SK-N-SH (cell line): ENCODE data around the gene BPIFA2. TPM values are rescaled to one million over a fixed set of nuclear protein-coding genes. Genes with fewer than 3 reads are reported as not detected.
A peak's percentile ranks its signal among the peaks of the same experiment; 100 is the strongest.

ENCODE experiments used
- CTCF ChIA-PET: fragments of 300-600, 350-600 bp; formaldehyde crosslinking; extraction: SDS; loops from one replicate; lab custom pipeline; 2021; lab: Yijun Ruan, JAX
- POLR2A ChIA-PET: fragments of 350-600 bp; sonication (Branson Sonifier 250); formaldehyde crosslinking; extraction: SDS; loops from one replicate; lab custom pipeline; 2020; ENCODE audit warnings: antibody characterized with exemption, inconsistent platforms; lab: Yijun Ruan, JAX
- DNase-seq: peaks from one replicate; pipeline ENCODE4 v3.0.0; 2012
- H2AFZ ChIP-seq: fragments of 200-600 bp; sonication (generic); 2 replicates; pipeline ENCODE4 v1.8.1; 2016; ENCODE audit warnings: antibody characterized with exemption, mild to moderate bottlenecking, low read depth
- H3F3A ChIP-seq: fragments of 200-600 bp; sonication (generic); replicated peaks from 2 replicates; pipeline ENCODE3; 2016; ENCODE audit warnings: antibody characterized with exemption, mild to moderate bottlenecking; ENCODE audit not compliant: insufficient read depth
- H3K27ac ChIP-seq, 2 experiments: fragments of 200-500 bp in 1 of 2; fragments of 200-600 bp in 1 of 2; sonication (Bioruptor generic) in 1 of 2; sonication (generic), shearing (Covaris generic) in 1 of 2; 2 replicates each; pipeline versions ENCODE4 v1.5.1 to v1.6.1; 2014 to 2016; ENCODE audit warnings: low read depth in 2 of 2, inconsistent platforms in 1 of 2, low read length in 1 of 2, mild to moderate bottlenecking in 1 of 2, mixed read lengths in 1 of 2
- H3K27me3 ChIP-seq: fragments of 200-600 bp; sonication (generic), shearing (Covaris generic); 2 replicates; pipeline ENCODE4 v1.6.1; 2016; ENCODE audit warnings: mixed run types; ENCODE audit not compliant: insufficient read depth
- H3K36me3 ChIP-seq, 2 experiments: fragments of 200-500 bp in 1 of 2; fragments of 200-600 bp in 1 of 2; sonication (Bioruptor generic) in 1 of 2; sonication (generic) in 1 of 2; replicated peaks in 1 of 2; 2 replicates each; pipeline versions ENCODE3 to v1.5.1; 2014 to 2016; ENCODE audit warnings: low read length in 1 of 2, mild to moderate bottlenecking in 1 of 2; ENCODE audit not compliant: insufficient read depth in 2 of 2, control insufficient read depth in 1 of 2
- H3K4me1 ChIP-seq, 2 experiments: fragments of 200-500 bp in 1 of 2; fragments of 200-600 bp in 1 of 2; sonication (Bioruptor generic) in 1 of 2; sonication (generic), shearing (Covaris generic) in 1 of 2; 2 replicates each; pipeline versions ENCODE4 v1.5.1 to v1.6.1; 2014 to 2016; ENCODE audit warnings: low read depth in 1 of 2, low read length in 1 of 2, mixed run types in 1 of 2; ENCODE audit not compliant: insufficient read depth in 2 of 2, control insufficient read depth in 1 of 2
- H3K4me2 ChIP-seq: fragments of 200-600 bp; sonication (generic), shearing (Covaris generic); 2 replicates; pipeline ENCODE4 v1.6.1; 2017; ENCODE audit warnings: mixed run types
- H3K4me3 ChIP-seq, 2 experiments: fragments of 200-500 bp in 1 of 2; fragments of 200-600 bp in 1 of 2; sonication (Bioruptor generic) in 1 of 2; sonication (generic), shearing (Covaris generic) in 1 of 2; 2 replicates each; pipeline versions ENCODE4 v1.5.1 to v1.8.1; 2014 to 2016; ENCODE audit warnings: low read depth in 2 of 2, inconsistent platforms in 1 of 2, low read length in 1 of 2, mild to moderate bottlenecking in 1 of 2, mixed read lengths in 1 of 2, moderate library complexity in 1 of 2
- H3K79me2 ChIP-seq: fragments of 200-600 bp; sonication (generic); 2 replicates; pipeline ENCODE4 v1.8.1; 2017; ENCODE audit warnings: mild to moderate bottlenecking; ENCODE audit not compliant: insufficient read depth
- H3K9ac ChIP-seq: fragments of 200-600 bp; sonication (generic); 2 replicates; pipeline ENCODE4 v1.6.1; 2017; ENCODE audit warnings: mixed run types
- H3K9me2 ChIP-seq: fragments of 200-600 bp; sonication (generic); 2 replicates; pipeline ENCODE4 v1.6.1; 2017; ENCODE audit warnings: mixed run types
- H3K9me3 ChIP-seq: fragments of 200-600 bp; sonication (generic); 2 replicates; pipeline ENCODE4 v1.6.1; 2017; ENCODE audit warnings: mixed run types, mild to moderate bottlenecking, moderate library complexity
- H4K20me1 ChIP-seq: fragments of 200-600 bp; sonication (generic); 2 replicates; pipeline ENCODE4 v1.6.1; 2017; ENCODE audit warnings: mild to moderate bottlenecking, mixed run types; ENCODE audit not compliant: insufficient read depth
- CHD2 ChIP-seq: fragments of 150-350 bp; IDR thresholded peaks from 2 replicates; pipeline ENCODE4 v1.6.1; 2018; ENCODE audit warnings: low read length; ENCODE audit not compliant: partially characterized antibody
- ELF1 ChIP-seq: IDR thresholded peaks from 2 replicates; pipeline ENCODE4 v1.4.0; 2012
- EP300 ChIP-seq, 2 experiments: IDR thresholded peaks; 2 replicates each; pipeline versions ENCODE4 v1.4.0 to v1.6.1; 2012; ENCODE audit warnings: borderline replicate concordance in 1 of 2, low read depth in 1 of 2, low read length in 1 of 2
- MEF2A ChIP-seq: IDR thresholded peaks from 2 replicates; pipeline ENCODE4 v1.4.0; 2012; ENCODE audit warnings: low read depth, borderline replicate concordance
- REST ChIP-seq: IDR thresholded peaks from 2 replicates; pipeline ENCODE4 v1.6.1; 2012; ENCODE audit warnings: mild to moderate bottlenecking, low read depth, low read length, moderate library complexity
- TEAD4 ChIP-seq: IDR thresholded peaks from 2 replicates; pipeline ENCODE4 v1.4.0; 2012; ENCODE audit warnings: mild to moderate bottlenecking, borderline replicate concordance; ENCODE audit not compliant: insufficient read depth
- WGBS: methylation state at CpG from one replicate; pipeline ENCODE4 v1.1.6; 2017; ENCODE audit warnings: low lambda C conversion rate; 5-methylcytosine and 5-hydroxymethylcytosine counted together
- polyA plus RNA-seq, 3 experiments: library from polyadenylated mRNA; depleted of rRNA; stranded (reverse); fragments of >200 nt; gene quantifications; 2 replicates each; pipeline ENCODE4 v1.2.3, GENCODE V29; 2012
- TF ChIP-seq, protein P1 (sequence below): IDR thresholded peaks from 2 replicates; pipeline ENCODE4 v1.4.0; 2012; ENCODE audit warnings: low read depth, borderline replicate concordance
- TF ChIP-seq, protein P2 (sequence below): fragments of 150-350 bp; IDR thresholded peaks from 2 replicates; pipeline ENCODE4 v1.6.1; 2016; ENCODE audit warnings: mild to moderate bottlenecking, low read depth, low read length

BPIFA2 gene
- polyA plus RNA-seq, 1 of the 3 experiments (the other 2 are of a cell fraction) = not detected

- Histone ChIP-seq H3F3A (no peaks in the 10 kb centered on the region), H2AFZ (no peak overlapping the region), H3K79me2 (no peaks in the 10 kb centered on the region), H4K20me1 (no peaks in the 10 kb centered on the region), H3K9me2 (no peaks in the 10 kb centered on the region), H3K4me3 (no peak overlapping the region), H3K27me3 (peaks cover 2% of the 10 kb centered on the region; the same call in 1 of the 2 replicates), H3K9me3 (no peaks in the 10 kb centered on the region), H3K27ac (no peak overlapping the region), H3K36me3 (no peaks in the 10 kb centered on the region), H3K4me1 (no peaks in the 10 kb centered on the region), H3K4me2 (no peak overlapping the region), H3K9ac (no peak overlapping the region)
- DNase-seq = no peak
- TF ChIP-seq REST (peak; percentile 89), TEAD4 (no peak)
- CTCF ChIA-PET = interaction anchor here (0.7 kb wide), 1 partner anchor 13 kb away, joined by 4 read pairs; no protein-coding TSS in a partner anchor
- POLR2A ChIA-PET = no interaction called here
- WGBS = 9% methylated on average over 8 of the region's 8 CpGs
These were observed 25.0 kb downstream of the BPIFA2 start for GRCh38 chr20:33192912-33193501.

DNA sequence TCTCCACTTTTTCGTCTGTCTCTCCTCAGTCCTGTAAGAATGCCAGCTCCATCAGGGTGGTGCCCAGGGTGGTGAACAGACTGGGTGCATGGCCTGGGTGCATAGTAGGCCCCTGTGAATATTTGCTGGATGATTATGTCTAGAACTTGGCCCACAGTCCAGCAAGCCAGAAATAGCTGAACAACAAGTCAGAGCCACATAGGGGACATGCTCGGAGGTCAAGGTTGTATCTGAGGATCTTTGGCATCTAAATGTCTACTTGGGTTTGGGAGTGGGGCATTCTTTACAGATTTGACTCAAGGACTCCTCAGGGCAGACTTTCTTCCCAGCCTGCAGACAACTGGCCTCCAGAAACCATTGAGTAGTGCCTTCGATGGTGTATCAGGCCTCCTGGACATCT is 31.1 kb downstream of the BPIFA2 start:
- no peak overlapping the region for H3K4me2 ChIP-seq
- POLR2A ChIA-PET = no interaction called here
- H3K36me3 ChIP-seq = no peaks in the 10 kb centered on the region
- WGBS = 4% methylated on average over 3 of the region's 3 CpGs
- H2AFZ ChIP-seq = no peak overlapping the region
- H3K4me1 ChIP-seq = no peaks in the 10 kb centered on the region
- H3F3A ChIP-seq = no peaks in the 10 kb centered on the region
- no peak overlapping the region for H3K4me3 ChIP-seq
- H3K79me2 ChIP-seq = no peaks in the 10 kb centered on the region
- H3K27me3 ChIP-seq = peaks cover 18% of the 10 kb centered on the region; the same call in 1 of the 2 replicates
- CTCF ChIA-PET = interaction anchor here (1.0 kb wide), 1 partner anchor 41 kb away, joined by 3 read pairs; no protein-coding TSS in a partner anchor
- TF ChIP-seq EP300 (IDR thresholded peaks at IDR 0.05; ENCODE audit: borderline replicate concordance in 1 of 2, low read depth in 1 of 2, low read length in 1 of 2) (no peak), MEF2A (no peak), CHD2 (no peak), ELF1 (no peak)
- TF ChIP-seq, protein P1, sequence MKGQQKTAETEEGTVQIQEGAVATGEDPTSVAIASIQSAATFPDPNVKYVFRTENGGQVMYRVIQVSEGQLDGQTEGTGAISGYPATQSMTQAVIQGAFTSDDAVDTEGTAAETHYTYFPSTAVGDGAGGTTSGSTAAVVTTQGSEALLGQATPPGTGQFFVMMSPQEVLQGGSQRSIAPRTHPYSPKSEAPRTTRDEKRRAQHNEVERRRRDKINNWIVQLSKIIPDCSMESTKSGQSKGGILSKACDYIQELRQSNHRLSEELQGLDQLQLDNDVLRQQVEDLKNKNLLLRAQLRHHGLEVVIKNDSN = no peak
- TF ChIP-seq, protein P2, sequence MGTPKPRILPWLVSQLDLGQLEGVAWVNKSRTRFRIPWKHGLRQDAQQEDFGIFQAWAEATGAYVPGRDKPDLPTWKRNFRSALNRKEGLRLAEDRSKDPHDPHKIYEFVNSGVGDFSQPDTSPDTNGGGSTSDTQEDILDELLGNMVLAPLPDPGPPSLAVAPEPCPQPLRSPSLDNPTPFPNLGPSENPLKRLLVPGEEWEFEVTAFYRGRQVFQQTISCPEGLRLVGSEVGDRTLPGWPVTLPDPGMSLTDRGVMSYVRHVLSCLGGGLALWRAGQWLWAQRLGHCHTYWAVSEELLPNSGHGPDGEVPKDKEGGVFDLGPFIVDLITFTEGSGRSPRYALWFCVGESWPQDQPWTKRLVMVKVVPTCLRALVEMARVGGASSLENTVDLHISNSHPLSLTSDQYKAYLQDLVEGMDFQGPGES = no peak
- H3K27ac ChIP-seq = no peak overlapping the region
- no peaks in the 10 kb centered on the region for H4K20me1 ChIP-seq
- H3K9me2 ChIP-seq = no peaks in the 10 kb centered on the region
- no peaks in the 10 kb centered on the region for H3K9me3 ChIP-seq
- H3K9ac ChIP-seq = no peak overlapping the region
- no peak for DNase-seq
